Endothelial cell of umbilical vein (primary cell): ENCODE data around the gene SPACDR. TPM values are rescaled to one million over a fixed set of nuclear protein-coding genes. Genes with fewer than 3 reads are reported as not detected.

ENCODE experiments used
- BruUV-seq: library from RNA; stranded (reverse); fragments of 400-500 nt; replicated peaks from 2 replicates; lab custom pipeline; 2021; lab: Mats Ljungman, UMichigan
- CTCF ChIA-PET: fragments of 300-600, 350-600 bp; sonication (Branson Sonifier 250); formaldehyde crosslinking; loops from one replicate; lab custom pipeline; 2021; ENCODE audit warnings: antibody characterized with exemption, inconsistent platforms; lab: Charles Lee
- POLR2A ChIA-PET: fragments of 300-600, 350-600 bp; sonication (Branson Sonifier 250); formaldehyde crosslinking; loops from one replicate; lab custom pipeline; 2021; ENCODE audit warnings: antibody characterized with exemption, inconsistent platforms; lab: Charles Lee
- DNase-seq: peaks from one replicate; pipeline ENCODE4 v3.0.0-alpha.2; 2011; ENCODE audit warnings: low read depth, low spot score
- FAIRE-seq: peaks from 2 replicates; lab custom pipeline; 2011; peaks lifted over from hg19 to GRCh38; lab: Jason Lieb, UNC
- H2AFZ ChIP-seq: 2 replicates; pipeline ENCODE4 v1.6.0; 2012; ENCODE audit warnings: low read depth, low read length, control low read depth, inconsistent platforms
- H3K27ac ChIP-seq: 2 replicates; pipeline ENCODE4 v1.5.1; 2011; ENCODE audit warnings: low read depth, mild to moderate bottlenecking, control low read depth, low read length, moderate library complexity; ENCODE audit not compliant: insufficient read depth
- H3K27me3 ChIP-seq, 2 experiments: 2 replicates each; pipeline versions ENCODE4 v1.6.0 to v1.6.1; 2011; ENCODE audit warnings: low read length in 2 of 2, mixed read lengths in 1 of 2; ENCODE audit not compliant: control insufficient read depth in 2 of 2, insufficient read depth in 2 of 2
- H3K36me3 ChIP-seq, 2 experiments: 2 replicates in 1 of 2; 3 replicates in 1 of 2; pipeline ENCODE4 v1.5.1; 2011; ENCODE audit warnings: low read length in 2 of 2, mild to moderate bottlenecking in 1 of 2, moderate library complexity in 1 of 2; ENCODE audit not compliant: control insufficient read depth in 2 of 2, insufficient read depth in 2 of 2; ENCODE audit errors: extremely low read depth in 1 of 2
- H3K4me1 ChIP-seq: 3 replicates; pipeline ENCODE4 v1.5.1; 2011; ENCODE audit warnings: mild to moderate bottlenecking, low read length; ENCODE audit not compliant: control insufficient read depth, insufficient read depth; ENCODE audit errors: extremely low read depth
- H3K4me2 ChIP-seq: 2 replicates; pipeline ENCODE4 v1.6.1; 2011; ENCODE audit warnings: low read length, control low read depth, mixed read lengths; ENCODE audit not compliant: insufficient read depth
- H3K4me3 ChIP-seq, 3 experiments: fragments of 200-600 bp in 1 of 3; sonication (generic), shearing (Covaris generic) in 1 of 3; replicated peaks in 1 of 3; 2 replicates each; pipeline ENCODE4 v1.5.1; 2011 to 2016; ENCODE audit warnings: control low read depth in 3 of 3, low read length in 3 of 3, mild to moderate bottlenecking in 2 of 3, inconsistent platforms in 1 of 3, low read depth in 1 of 3, moderate library complexity in 1 of 3; ENCODE audit not compliant: insufficient read depth in 1 of 3
- H3K79me2 ChIP-seq: 2 replicates; pipeline ENCODE4 v1.6.0; 2012; ENCODE audit warnings: low read length, inconsistent platforms; ENCODE audit not compliant: control insufficient read depth, insufficient read depth
- H3K9ac ChIP-seq: replicated peaks from 2 replicates; pipeline ENCODE3; 2011; ENCODE audit warnings: low read length, control low read depth; ENCODE audit not compliant: insufficient read depth; ENCODE audit errors: extremely low read depth
- H3K9me1 ChIP-seq: replicated peaks from 3 replicates; pipeline ENCODE4 v1.6.0; 2011; ENCODE audit warnings: mild to moderate bottlenecking, low read length; ENCODE audit not compliant: control insufficient read depth, insufficient read depth; ENCODE audit errors: extremely low read depth
- H3K9me3 ChIP-seq: replicated peaks from 2 replicates; pipeline ENCODE4 v1.5.1; 2012; ENCODE audit warnings: low read length, inconsistent platforms; ENCODE audit not compliant: control insufficient read depth, insufficient read depth
- H4K20me1 ChIP-seq: replicated peaks from 2 replicates; pipeline ENCODE3; 2011; ENCODE audit warnings: mild to moderate bottlenecking, low read length; ENCODE audit not compliant: control insufficient read depth, insufficient read depth; ENCODE audit errors: extremely low read depth
- EZH2 ChIP-seq: IDR thresholded peaks from 2 replicates; pipeline ENCODE4 v1.6.1; 2012; ENCODE audit warnings: borderline replicate concordance, low read depth, mild to moderate bottlenecking, moderate library complexity, low read length, inconsistent platforms; ENCODE audit not compliant: severe bottlenecking
- FOS ChIP-seq: IDR thresholded peaks from 2 replicates; pipeline ENCODE4 v1.6.1; 2011; ENCODE audit warnings: mild to moderate bottlenecking, low read length, moderate library complexity, borderline replicate concordance; ENCODE audit not compliant: insufficient read depth
- MYC ChIP-seq: IDR thresholded peaks from one replicate; pipeline ENCODE4 v1.6.1; 2011; ENCODE audit warnings: mild to moderate bottlenecking, low read depth, low read length
- POLR2A ChIP-seq: IDR thresholded peaks from 2 replicates; pipeline ENCODE4 v1.6.1; 2012; ENCODE audit warnings: low read depth, mild to moderate bottlenecking, control low read depth, low read length
- dilution Hi-C: fragments of 300-500 bp; cut with MboI; formaldehyde crosslinking; loops from one replicate; pipeline ENCODE4 v1.15.0; 2019; ENCODE audit warnings: low sequenced_read_pairs; ENCODE audit not compliant: extremely low pct_ligation_motif_present
- intact Hi-C: fragments of 100-400 bp; cut with micrococcal nuclease; formaldehyde crosslinking; loops from one replicate; pipeline ENCODE4 v1.10.0; 2022
- polyA plus RNA-seq, 4 experiments: library from polyadenylated mRNA; depleted of rRNA in 3 of 4; stranded (reverse) in 3 of 4; unstranded in 1 of 4; fragments of >200 nt; gene quantifications; 2 replicates each; pipeline versions ENCODE4 v1.2.1 to v1.2.3, GENCODE V29; 2011 to 2012; ENCODE audit warnings: missing spikeins in 1 of 4
- total RNA-seq: library from RNA; stranded (reverse); gene quantifications from 2 replicates; pipeline ENCODE4 v1.2.3, GENCODE V29; 2021
- TF ChIP-seq, protein P1 (sequence below): IDR thresholded peaks from 2 replicates; pipeline ENCODE4 v1.6.1; 2011; ENCODE audit not compliant: insufficient read depth, insufficient read length
- TF ChIP-seq, protein P2 (sequence below), 2 donors: IDR thresholded peaks; 1 replicate in 1 of 2; 2 replicates in 1 of 2; pipeline ENCODE4 v1.5.1; 2011; ENCODE audit warnings: low read length in 2 of 2, mild to moderate bottlenecking in 2 of 2, moderate library complexity in 2 of 2, control low read depth in 1 of 2, inconsistent platforms in 1 of 2, low read depth in 1 of 2; ENCODE audit not compliant: insufficient read depth in 1 of 2; ENCODE audit errors: extremely low read depth in 1 of 2

Gene SPACDR
- total and polyA plus RNA-seq, 2 donors (not counting 3 experiments of a cell fraction or from before 2014, with no cell fraction given), result 1.6 to 4.1 TPM

DNA sequence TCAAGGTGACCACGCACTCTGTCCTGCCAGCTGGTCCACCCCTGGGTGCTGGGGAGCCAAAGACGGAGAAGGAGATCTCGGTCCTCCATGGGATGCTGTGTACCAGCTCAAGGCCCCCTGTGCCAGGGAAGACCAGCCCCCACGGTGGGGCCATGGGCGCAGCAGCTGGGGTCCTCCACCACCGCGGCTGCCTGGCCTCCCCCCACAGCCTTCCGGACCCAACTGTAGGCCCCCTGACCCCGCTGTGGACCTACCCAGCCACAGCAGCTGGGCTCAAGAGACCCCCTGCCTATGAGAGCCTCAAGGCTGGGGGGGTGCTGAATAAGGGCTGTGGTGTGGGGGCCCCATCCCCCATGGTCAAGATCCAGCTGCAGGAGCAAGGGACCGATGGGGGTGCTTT lies 25.1 kb upstream of the SPACDR start:
- no peak overlapping the region for H3K9ac ChIP-seq
- TF ChIP-seq, protein P1, sequence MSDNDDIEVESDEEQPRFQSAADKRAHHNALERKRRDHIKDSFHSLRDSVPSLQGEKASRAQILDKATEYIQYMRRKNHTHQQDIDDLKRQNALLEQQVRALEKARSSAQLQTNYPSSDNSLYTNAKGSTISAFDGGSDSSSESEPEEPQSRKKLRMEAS, result no peak
- TF ChIP-seq EZH2, result no peak
- TF ChIP-seq FOS, result no peak
- TF ChIP-seq POLR2A, result no peak
- TF ChIP-seq, protein P2, sequence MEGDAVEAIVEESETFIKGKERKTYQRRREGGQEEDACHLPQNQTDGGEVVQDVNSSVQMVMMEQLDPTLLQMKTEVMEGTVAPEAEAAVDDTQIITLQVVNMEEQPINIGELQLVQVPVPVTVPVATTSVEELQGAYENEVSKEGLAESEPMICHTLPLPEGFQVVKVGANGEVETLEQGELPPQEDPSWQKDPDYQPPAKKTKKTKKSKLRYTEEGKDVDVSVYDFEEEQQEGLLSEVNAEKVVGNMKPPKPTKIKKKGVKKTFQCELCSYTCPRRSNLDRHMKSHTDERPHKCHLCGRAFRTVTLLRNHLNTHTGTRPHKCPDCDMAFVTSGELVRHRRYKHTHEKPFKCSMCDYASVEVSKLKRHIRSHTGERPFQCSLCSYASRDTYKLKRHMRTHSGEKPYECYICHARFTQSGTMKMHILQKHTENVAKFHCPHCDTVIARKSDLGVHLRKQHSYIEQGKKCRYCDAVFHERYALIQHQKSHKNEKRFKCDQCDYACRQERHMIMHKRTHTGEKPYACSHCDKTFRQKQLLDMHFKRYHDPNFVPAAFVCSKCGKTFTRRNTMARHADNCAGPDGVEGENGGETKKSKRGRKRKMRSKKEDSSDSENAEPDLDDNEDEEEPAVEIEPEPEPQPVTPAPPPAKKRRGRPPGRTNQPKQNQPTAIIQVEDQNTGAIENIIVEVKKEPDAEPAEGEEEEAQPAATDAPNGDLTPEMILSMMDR (IDR thresholded peaks at IDR 0.05; ENCODE audit: extremely low read depth in 1 of 2, insufficient read depth in 1 of 2, low read depth in 1 of 2, low read length in 2 of 2), result no peak
- no peak for TF ChIP-seq MYC
- no peaks in the 10 kb centered on the region for H3K9me3 ChIP-seq
- DNase-seq (no peak), FAIRE-seq (no peak)
- intact Hi-C loops (no loop called here), dilution Hi-C loops (no loop called here)
- no TSS peak for BruUV-seq
- CTCF ChIA-PET, result interaction anchor here (1.5 to 1.7 kb wide), 2 partner anchors 10 to 71 kb away, joined by 5 to 8 read pairs; no protein-coding TSS in a partner anchor
- peaks cover 15% of the 10 kb centered on the region for H3K4me1 ChIP-seq
- H3K79me2 ChIP-seq, result no peaks in the 10 kb centered on the region
- no peaks in the 10 kb centered on the region for H3K27me3 ChIP-seq
- no peak overlapping the region for H2AFZ ChIP-seq
- no peak overlapping the region for H3K4me3 ChIP-seq
- H3K4me2 ChIP-seq, result no peak overlapping the region
- H3K9me1 ChIP-seq, result no peaks in the 10 kb centered on the region
- H3K36me3 ChIP-seq, result no peaks in the 10 kb centered on the region
- no peak overlapping the region for H3K27ac ChIP-seq
- H4K20me1 ChIP-seq, result no peaks in the 10 kb centered on the region
- POLR2A ChIA-PET, result no interaction called here
